Renal pelvis (tissue), 4 donors: ENCODE measurements around the gene TBCB. TPM values are rescaled to one million over a fixed set of nuclear protein-coding genes. Genes with fewer than 3 reads are reported as not detected.
A peak's percentile ranks its signal among the peaks of the same experiment; 100 is the strongest.
"Not testable (repeated sequence)": the region's sequence is repeated elsewhere in the genome, so short reads cannot be mapped to it uniquely, and the experiment has no call there.

Experiments
- DNase-seq: peaks from one replicate; pipeline ENCODE4 v3.0.0-alpha.2; 2013
- polyA plus RNA-seq, 3 donors: library from polyadenylated mRNA; unstranded; fragments of 120-200 nt; gene quantifications; one replicate each; pipeline ENCODE4 v1.2.1, GENCODE V29; 2013; ENCODE audit not compliant: insufficient read length in 3 of 3

The TBCB gene
- polyA plus RNA-seq, 3 donors, result 110 to 149 (median 133) TPM

DNA sequence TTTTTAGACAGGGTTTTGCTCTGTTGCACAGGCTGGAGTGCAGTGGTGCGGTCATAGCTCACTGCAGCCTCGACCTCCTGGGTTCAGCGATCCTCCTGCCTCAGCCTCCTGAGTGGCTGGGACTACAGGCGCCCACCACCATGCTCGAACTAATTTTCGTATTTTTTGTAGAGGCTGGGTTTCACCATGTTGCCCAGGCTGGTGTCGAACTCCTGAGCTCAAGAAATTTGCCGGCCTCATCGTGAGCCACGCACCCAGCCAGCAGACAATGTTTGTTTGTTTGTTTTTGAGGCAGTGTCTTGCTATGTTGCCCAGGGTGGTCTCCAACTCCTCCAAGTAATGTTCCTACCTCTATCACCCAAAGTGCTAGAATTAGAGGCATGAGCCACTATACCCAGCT is 37.9 kb downstream of the TBCB start:
- no peak for DNase-seq

DNA sequence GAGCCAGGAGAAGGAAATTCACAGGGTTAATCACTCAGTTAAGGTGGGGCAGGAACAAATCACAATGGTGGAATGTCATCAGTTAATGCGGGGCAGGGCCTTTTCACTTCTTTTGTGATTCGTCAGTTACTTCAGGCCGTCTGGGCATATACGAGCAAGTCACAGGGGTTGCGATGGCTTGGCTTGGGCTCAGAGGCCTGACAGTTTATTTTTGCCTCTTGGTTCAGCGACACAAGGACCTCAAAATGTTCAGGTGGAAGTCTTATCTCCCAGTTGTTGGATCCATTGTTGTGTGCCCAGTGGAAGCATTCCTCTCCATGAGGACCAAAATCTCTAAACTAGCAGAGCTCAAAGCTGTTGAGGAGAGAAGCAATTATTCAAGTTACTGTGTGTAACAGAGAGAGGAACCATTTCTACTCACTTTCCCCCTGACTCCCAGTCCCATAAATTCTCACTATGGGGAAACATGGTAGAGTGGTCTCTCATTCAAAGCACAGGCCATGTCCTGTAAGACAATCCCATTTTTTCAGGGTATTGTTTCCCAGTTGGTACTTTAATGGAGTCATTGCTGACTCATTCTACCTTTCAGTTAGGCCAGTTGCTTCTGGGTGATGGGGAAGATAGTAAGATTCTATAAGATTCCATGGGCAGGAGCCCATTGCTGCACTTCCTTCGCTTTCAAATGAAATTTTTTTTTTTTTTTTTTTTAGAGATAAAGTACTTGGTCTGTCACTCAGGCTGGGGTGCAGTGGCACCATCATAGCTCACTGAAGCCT is 45.7 kb downstream of the TBCB start:
- DNase-seq, result no peak

DNA sequence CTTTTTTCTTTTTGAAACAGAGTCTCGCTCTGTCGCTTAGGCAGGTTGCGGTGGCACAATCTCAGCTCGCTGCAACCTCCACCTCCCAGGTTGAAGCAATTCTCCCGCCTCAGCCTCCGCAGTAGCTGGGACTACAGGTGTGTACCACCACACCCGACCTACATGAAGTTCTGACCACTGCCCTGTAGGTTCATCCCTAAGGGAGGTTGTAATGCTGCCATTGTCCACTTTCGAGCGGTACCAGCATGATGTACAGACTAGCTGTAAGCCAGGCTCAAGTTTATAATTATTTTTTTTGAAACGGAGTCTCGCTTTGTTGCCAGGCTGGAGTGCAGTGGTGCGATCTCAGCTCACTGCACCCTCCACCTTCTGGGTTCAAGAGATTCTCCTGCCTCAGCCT is 48.5 kb downstream of the TBCB start:
- DNase-seq, result no peak

DNA sequence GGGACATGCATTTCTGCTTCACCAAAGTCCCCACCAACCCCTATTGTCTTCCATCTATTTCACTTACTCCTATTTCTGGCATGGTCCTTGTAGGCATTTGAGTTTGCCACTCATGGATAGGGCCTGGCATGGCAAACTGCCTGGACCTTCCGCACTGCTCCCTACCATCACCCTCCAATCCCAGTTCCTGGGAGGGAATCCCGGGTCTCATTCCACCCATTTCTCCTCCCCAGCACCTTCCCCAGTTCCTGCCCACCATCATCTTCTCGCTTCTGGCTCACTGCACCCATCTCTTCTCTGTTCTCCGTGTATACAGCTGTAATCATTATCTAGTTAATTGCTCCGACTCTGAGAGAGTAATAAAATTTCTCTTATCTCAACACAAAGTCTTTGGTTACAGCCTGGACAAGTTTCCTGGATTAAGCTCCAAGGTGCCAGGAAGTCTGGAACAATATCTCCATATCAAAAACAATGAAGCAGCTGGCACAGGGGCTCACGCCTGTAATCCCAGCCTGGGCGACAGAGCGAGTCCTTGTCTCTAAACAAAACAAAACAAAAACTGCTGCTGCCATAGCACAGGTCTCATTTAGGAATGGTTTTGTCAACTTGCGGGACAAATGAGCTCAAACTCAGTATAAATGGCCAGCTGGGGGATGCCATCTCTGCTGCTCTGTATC is 54.0 kb downstream of the TBCB start:
- peak; percentile 77 for DNase-seq

DNA sequence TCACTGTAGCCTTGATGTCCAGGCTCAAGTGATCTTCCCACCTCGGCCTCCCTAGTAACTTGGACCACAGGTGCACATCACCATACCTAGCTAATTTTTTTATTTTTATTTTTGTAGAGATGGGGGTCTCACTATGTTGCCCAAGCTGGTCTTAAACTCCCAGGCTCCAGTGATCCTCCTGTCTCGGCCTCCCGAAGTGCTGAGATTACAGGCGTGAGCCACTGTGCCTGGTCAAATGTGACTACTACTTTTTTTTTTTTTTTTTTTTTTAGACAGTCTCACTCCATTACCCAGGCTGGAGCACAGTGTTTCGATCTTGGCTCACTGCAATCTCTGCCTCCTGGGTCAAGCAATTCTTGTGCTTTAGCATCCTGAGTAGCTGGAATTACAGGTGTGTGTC is 57.6 kb downstream of the TBCB start:
- no peak for DNase-seq

DNA sequence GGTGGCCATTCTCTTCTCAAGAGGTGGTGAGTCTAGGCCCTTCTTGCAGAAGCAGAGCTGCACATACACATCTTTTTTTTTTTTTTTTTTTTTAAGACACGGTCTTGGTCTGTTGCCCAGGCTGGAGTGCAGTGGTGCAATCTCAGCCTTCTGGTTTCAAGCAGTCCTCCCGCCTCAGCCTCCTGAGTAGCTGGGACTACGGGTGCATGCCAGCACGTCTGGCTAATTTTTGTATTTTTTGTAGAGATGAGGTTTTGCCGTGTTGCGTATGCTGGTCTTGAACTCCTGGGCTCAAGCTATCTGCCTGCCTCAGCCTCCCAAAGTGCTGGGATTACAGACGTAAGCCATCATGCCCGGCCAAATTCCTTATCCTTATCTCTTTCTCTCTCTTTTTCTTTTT is 58.6 kb downstream of the TBCB start:
- not testable (repeated sequence) for DNase-seq

Other genes with a start within 250 kb of the TBCB start
- 10 to 100 TPM; 26.6 to 29.2 (median 29.1) TPM for gene APLP1, start 246.9 kb upstream of the TBCB start, polyA plus RNA-seq
- gene NFKBID, start 214.9 kb upstream of the TBCB start, polyA plus RNA-seq, result 1 to 10 TPM; 2.9 to 4.5 (median 4.0) TPM
- 1 to 10 TPM; 2.5 to 5.2 (median 3.3) TPM for gene HCST, start 212.9 kb upstream of the TBCB start, polyA plus RNA-seq
- gene TYROBP, start 207.2 kb upstream of the TBCB start, polyA plus RNA-seq, result 10 to 100 TPM in 1 of 3 donors, 1 to 10 TPM in 2; 9.5 to 14.6 (median 9.7) TPM
- 10 to 100 TPM; 11.8 to 16.7 (median 13.6) TPM for gene LRFN3, start 179.1 kb upstream of the TBCB start, polyA plus RNA-seq
- 10 to 100 TPM; 15.5 to 18.8 (median 17.4) TPM for gene SDHAF1, start 120.3 kb upstream of the TBCB start, polyA plus RNA-seq
- 10 to 100 TPM; 13.2 to 17.5 (median 15.5) TPM for gene SYNE4, start 106.7 kb upstream of the TBCB start, polyA plus RNA-seq
- gene ALKBH6, start 101.3 kb upstream of the TBCB start, polyA plus RNA-seq, result 10 to 100 TPM; 17.6 to 19.3 (median 18.8) TPM
- gene CLIP3, start 82.6 kb upstream of the TBCB start, polyA plus RNA-seq, result 10 to 100 TPM; 51.3 to 60.9 (median 53.5) TPM
- gene THAP8, start 61.2 kb upstream of the TBCB start, polyA plus RNA-seq, result 10 to 100 TPM; 14.0 to 16.5 (median 15.6) TPM
- gene WDR62, start 60.6 kb upstream of the TBCB start, polyA plus RNA-seq, result 1 to 10 TPM; 4.9 to 6.8 (median 5.4) TPM
- under 1 TPM in 1 of 3 donors, not detected in 2; 0.26 TPM for gene OVOL3, start 4.3 kb upstream of the TBCB start, polyA plus RNA-seq
- 10 to 100 TPM; 53.4 to 61.7 (median 55.5) TPM for gene POLR2I, start 593 bp upstream of the TBCB start, polyA plus RNA-seq
- 100 to 1,000 TPM; 562 to 644 (median 592) TPM for gene CAPNS1, start 24.6 kb downstream of the TBCB start, polyA plus RNA-seq
- gene COX7A1, start 37.0 kb downstream of the TBCB start, polyA plus RNA-seq, result 10 to 100 TPM; 21.8 to 34.1 (median 24.4) TPM
- gene ZNF565, start 99.2 kb downstream of the TBCB start, polyA plus RNA-seq, result 1 to 10 TPM; 5.8 to 8.5 (median 8.5) TPM
- gene ZNF146, start 99.6 kb downstream of the TBCB start, polyA plus RNA-seq, result 100 to 1,000 TPM; 114 to 132 (median 127) TPM